ENCODE measurements around the gene CACNA1D. TPM values are rescaled to one million over a fixed set of nuclear protein-coding genes. Genes with fewer than 3 reads are reported as not detected.

CACNA1D gene
- total RNA-seq, 2 donors from 2014 or later = 19.3 to 20.6 TPM

- no peak for ATAC-seq
Observed at GRCh38 chr3:53803124-53803815, 308.9 kb downstream of the CACNA1D start.

DNA sequence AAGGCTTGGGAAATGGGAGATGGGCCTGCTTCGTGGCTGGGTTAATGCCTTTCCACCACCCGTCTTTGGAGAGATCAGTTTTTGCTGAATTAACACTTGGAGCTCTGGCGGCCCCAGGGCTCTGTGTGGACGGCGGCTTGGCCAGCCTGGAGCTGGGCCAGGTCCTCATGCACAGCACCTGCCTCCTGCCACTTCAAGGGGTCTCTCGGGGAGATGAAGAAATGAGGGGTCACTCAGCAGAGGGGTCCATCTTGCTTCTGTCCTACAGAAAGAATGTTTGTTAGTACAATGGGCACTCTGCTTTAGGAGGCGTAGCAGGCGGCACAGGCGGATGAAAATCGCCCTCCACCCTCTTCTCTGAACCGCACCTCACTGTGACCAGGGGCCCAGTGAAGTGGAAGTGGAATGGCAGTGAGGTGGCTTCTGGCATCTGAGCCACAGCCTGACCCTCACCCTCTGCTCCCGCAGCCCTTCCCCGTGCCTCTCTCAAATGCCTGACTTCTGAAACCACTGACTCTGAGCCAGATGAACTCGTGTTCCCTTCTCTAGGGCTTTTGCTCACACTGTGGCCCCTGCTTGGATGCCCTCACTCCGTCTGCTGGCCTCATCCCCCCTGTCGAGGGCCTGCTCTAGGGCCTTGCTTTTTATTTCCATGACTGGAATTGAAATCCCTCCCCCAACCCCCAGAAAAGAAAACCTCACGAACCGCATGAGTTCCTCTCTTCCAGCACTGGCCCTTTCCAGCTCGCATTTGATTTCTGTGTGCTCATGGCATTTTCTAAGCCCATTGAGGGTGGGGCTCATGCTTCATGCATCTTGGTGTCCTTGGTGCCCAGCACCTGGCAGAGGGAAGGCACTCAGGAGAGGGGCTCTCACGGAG lies 309.6 kb downstream of the CACNA1D start:
- peak in 1 of 2 donors; percentile 20 for DNase-seq
- ATAC-seq = no peak
- intact Hi-C loops (cut with DNase I, micrococcal nuclease) = no loop called here

More at GRCh38 chr3:53803124-53803815, 308.9 kb downstream of the CACNA1D start:
- peak in 1 of 2 donors; percentile 14 for DNase-seq
- intact Hi-C loops (cut with DNase I, micrococcal nuclease) = no loop called here

GRCh38 chr3:53804697-53805462 lies 310.5 kb downstream of the CACNA1D start:
- intact Hi-C loops (cut with DNase I, micrococcal nuclease) = no loop called here
- DNase-seq = peak in 1 of 2 donors; percentile 20
- ATAC-seq = no peak

- DNase-seq (peak in 1 of 2 donors; percentile 17), ATAC-seq (no peak)
- intact Hi-C loops (cut with DNase I, micrococcal nuclease) = no loop called here
Observed at GRCh38 chr3:53805463-53806159, 311.2 kb downstream of the CACNA1D start.

- DNase-seq (peak; percentile 53 to 70), ATAC-seq (peak; percentile 94)
- intact Hi-C loops (cut with DNase I, micrococcal nuclease) = no loop called here
Observed at GRCh38 chr3:53806182-53807116, 312.0 kb downstream of the CACNA1D start.

DNA sequence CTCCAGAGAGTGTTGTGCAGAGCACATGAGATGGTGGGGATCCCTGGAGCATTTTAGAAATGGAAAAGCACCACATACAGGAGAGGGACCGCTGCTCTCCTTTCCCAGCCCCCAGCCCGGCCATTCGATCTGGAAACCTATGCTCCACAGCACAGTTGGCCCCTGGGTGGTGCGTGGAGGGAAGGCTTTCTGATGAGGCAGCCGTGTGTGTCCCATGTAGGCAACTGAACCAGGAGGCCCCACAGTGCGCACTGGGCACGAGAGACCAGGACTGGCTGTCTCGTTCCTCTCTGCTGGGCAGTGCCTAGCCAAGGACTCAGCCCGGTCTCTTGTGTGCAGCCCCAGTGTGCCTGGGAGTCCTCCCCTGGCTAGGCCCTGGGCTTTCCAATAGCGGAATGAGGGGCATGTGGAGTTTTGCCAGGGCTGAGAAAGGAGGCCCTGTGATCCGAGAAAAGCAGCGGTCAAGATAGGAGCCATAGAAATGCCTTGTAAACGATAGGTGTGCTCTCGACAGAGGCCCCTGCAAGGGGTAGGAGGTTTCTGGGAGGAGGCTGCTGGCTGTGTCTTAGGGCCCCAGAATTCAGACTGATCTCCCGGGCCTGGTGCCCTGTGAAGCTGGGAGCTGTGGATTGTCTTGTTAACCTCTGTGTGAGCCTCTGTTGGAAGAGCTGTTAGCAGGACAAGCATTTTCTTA lies 312.9 kb downstream of the CACNA1D start:
- DNase-seq (peak in 1 of 2 donors; percentile 21), ATAC-seq (peak; percentile 14)
- intact Hi-C loops (cut with DNase I, micrococcal nuclease) = no loop called here

DNA sequence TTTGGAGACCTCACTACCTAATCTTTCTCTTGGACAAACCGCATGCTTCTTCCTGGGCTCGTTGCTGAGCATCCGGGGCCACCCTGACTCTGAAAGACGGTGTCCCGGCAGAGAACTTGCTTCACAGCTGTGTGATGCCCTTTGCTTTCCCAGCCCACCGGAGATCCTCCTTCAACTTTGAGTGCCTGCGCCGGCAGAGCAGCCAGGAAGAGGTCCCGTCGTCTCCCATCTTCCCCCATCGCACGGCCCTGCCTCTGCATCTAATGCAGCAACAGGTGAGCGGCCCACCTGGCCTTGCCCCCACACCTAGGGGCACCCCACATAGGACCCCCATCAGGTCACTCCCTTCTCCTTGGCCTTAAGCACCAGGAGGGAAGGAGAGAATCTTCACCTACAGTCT lies 314.1 kb downstream of the CACNA1D start:
- ATAC-seq (no peak), DNase-seq (peak in 1 of 2 donors; percentile 23)
- intact Hi-C loops (cut with DNase I, micrococcal nuclease) = no loop called here

GRCh38 chr3:53809267-53809666 lies 314.9 kb downstream of the CACNA1D start:
- no peak for ATAC-seq
- intact Hi-C loops (cut with DNase I, micrococcal nuclease) = no loop called here
- no peak for DNase-seq

- intact Hi-C loops (cut with DNase I, micrococcal nuclease) = no loop called here
- DNase-seq (peak in 1 of 2 donors; percentile 22), ATAC-seq (no peak)
Observed at GRCh38 chr3:53809764-53810400, 315.5 kb downstream of the CACNA1D start.

DNA sequence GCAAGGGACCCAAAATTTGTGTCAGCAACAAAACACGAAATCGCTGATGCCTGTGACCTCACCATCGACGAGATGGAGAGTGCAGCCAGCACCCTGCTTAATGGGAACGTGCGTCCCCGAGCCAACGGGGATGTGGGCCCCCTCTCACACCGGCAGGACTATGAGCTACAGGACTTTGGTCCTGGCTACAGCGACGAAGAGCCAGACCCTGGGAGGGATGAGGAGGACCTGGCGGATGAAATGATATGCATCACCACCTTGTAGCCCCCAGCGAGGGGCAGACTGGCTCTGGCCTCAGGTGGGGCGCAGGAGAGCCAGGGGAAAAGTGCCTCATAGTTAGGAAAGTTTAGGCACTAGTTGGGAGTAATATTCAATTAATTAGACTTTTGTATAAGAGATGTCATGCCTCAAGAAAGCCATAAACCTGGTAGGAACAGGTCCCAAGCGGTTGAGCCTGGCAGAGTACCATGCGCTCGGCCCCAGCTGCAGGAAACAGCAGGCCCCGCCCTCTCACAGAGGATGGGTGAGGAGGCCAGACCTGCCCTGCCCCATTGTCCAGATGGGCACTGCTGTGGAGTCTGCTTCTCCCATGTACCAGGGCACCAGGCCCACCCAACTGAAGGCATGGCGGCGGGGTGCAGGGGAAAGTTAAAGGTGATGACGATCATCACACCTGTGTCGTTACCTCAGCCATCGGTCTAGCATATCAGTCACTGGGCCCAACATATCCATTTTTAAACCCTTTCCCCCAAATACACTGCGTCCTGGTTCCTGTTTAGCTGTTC lies 316.9 kb downstream of the CACNA1D start:
- ATAC-seq (no peak), DNase-seq (no peak)
- intact Hi-C loops (cut with DNase I, micrococcal nuclease) = no loop called here

DNA sequence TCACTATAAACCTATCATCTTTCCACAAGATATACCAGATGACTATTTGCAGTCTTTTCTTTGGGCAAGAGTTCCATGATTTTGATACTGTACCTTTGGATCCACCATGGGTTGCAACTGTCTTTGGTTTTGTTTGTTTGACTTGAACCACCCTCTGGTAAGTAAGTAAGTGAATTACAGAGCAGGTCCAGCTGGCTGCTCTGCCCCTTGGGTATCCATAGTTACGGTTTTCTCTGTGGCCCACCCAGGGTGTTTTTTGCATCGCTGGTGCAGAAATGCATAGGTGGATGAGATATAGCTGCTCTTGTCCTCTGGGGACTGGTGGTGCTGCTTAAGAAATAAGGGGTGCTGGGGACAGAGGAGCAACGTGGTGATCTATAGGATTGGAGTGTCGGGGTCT lies 318.0 kb downstream of the CACNA1D start:
- no peak for ATAC-seq
- intact Hi-C loops (cut with DNase I, micrococcal nuclease) = no loop called here
- DNase-seq = no peak

- ATAC-seq = no peak
- intact Hi-C loops (cut with DNase I, micrococcal nuclease) = no loop called here
- DNase-seq = peak in 1 of 2 donors; percentile 16
Observed at GRCh38 chr3:53813229-53813628, 318.8 kb downstream of the CACNA1D start.

- DNase-seq = peak in 1 of 2 donors; percentile 14
- no peak for ATAC-seq
- intact Hi-C loops (cut with DNase I, micrococcal nuclease) = no loop called here
Observed at GRCh38 chr3:53813876-53814275, 319.5 kb downstream of the CACNA1D start.

DNA sequence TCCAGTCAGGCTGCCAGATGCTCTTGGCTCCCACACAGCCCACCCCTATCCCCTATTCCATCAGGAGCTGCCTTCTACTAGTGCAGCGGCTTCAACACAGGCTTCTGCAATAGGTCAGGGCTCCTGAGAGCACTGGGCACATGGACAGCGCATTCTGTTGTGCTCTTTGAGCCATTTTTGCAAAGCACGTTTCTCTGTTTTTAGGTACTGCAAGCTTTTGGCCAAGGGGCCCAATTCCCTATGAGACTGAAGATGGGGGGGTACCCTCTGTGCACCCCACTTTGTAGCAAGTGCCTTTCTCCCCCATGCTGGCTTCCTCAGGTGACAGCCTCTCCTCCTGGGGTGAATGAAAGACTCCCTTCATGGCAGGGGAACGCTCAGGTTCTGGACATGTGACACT lies 320.7 kb downstream of the CACNA1D start:
- intact Hi-C loops (cut with DNase I, micrococcal nuclease) = no loop called here
- ATAC-seq (no peak), DNase-seq (no peak)

GRCh38 chr3:53815651-53816050 lies 321.2 kb downstream of the CACNA1D start:
- DNase-seq = no peak
- intact Hi-C loops (cut with DNase I, micrococcal nuclease) = no loop called here
- ATAC-seq = no peak

DNA sequence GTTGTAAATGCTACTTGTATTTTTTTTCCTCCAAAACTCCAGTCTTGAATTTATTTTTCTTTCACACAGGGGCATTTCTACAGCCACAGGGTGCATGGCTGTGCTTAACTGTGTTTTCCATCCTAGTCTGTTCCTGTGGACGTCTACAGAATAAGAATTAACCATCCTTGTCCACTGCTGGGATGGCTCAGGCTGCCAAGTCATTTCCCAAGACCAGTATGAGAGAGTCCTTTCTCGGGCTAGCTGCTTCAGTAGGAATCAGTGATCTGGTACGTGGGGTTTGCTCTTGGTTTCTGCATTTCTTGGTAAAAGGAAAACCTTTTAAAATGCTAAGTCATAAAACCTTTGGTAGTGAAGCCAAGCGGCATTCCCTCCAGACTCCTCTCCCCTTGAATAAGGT lies 322.0 kb downstream of the CACNA1D start:
- ATAC-seq = no peak
- intact Hi-C loops (cut with DNase I, micrococcal nuclease) = no loop called here
- no peak for DNase-seq

Measured in left colon (tissue), 2 donors.